ENCODE data around the gene SIM1. TPM values are rescaled to one million over a fixed set of nuclear protein-coding genes. Genes with fewer than 3 reads are reported as not detected.

SIM1 gene
- total RNA-seq, 2 experiments from 2014 or later, result not detected

GRCh38 chr6:100460650-100461204 is 4.0 kb downstream of the SIM1 start:
- Mint-ChIP-seq H3K27ac (no peak overlapping the region), H3K36me3 (ENCODE audit: low read depth) (no peaks in the 10 kb centered on the region), H3K4me1 (ENCODE audit: low read depth) (peaks cover 14% of the 10 kb centered on the region), H3K9me3 (peaks cover 2% of the 10 kb centered on the region), H3K27me3 (peaks cover 71% of the 10 kb centered on the region), H3K4me3 (no peak overlapping the region)
- H3K4me3 ChIP-seq (ENCODE audit: low read length), result no peak overlapping the region
- TF ChIP-seq CTCF (IDR thresholded peaks at IDR 0.05), result no peak
- POLR2A ChIA-PET, result no interaction called here
- no peak for ATAC-seq (ENCODE audit: poor library complexity)
- H3K9me3 ChIP-seq (ENCODE audit: control insufficient read depth in 1 of 2, insufficient read depth in 1 of 2, low read length in 2 of 2), result peaks cover 52 to 58% of the 10 kb centered on the region in 2 experiments
- peaks cover 28% of the 10 kb centered on the region for H3K4me1 ChIP-seq (ENCODE audit: insufficient read depth, low read length)
- no peaks in the 10 kb centered on the region for H3K36me3 ChIP-seq (ENCODE audit: insufficient read depth, low read length)
- H3K27ac ChIP-seq (ENCODE audit: low read depth in 1 of 2, low read length in 2 of 2), result no peak overlapping the region
- CTCF ChIA-PET, result no interaction called here
- intact Hi-C loops (cut with DNase I, micrococcal nuclease), result loop anchor here (10.0 kb wide), 2 partner anchors 846 to 866 kb away; no protein-coding TSS in a partner anchor
- no peak for DNase-seq
- peaks cover 95 to 98% of the 10 kb centered on the region in 2 experiments for H3K27me3 ChIP-seq (ENCODE audit: control insufficient read depth in 1 of 2, insufficient read depth in 2 of 2, low read length in 2 of 2)

DNA sequence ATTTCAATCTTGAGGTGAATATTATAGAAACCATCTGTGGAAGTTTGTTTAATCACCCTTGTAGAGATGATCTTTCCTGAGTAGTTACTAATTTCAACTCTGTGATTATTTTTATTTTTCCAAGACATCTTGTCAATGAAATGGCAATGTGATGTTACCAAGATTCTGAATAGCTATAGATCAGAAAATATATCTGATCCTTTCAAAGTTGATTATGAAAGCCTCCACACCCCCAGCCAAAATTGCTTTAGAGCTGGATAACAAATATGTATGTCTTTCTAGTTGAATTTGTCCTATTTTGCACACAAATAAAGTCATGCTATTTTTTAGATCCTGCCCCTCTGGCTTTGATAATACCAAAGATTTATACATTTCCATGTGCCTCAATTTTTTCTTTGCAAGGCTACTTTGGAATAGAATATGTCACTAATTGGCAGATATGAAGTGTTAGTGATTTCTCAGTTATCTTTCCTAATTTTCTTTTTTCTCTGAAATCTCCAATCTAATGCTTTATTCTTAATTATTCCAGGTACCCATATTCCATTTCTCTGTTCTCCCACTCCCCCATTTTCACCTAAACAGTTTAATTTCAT is 5.0 kb downstream of the SIM1 start:
- no peak overlapping the region for H3K27ac Mint-ChIP-seq
- no peak for TF ChIP-seq CTCF (IDR thresholded peaks at IDR 0.05)
- ChIA-PET CTCF (no interaction called here), POLR2A (no interaction called here)
- no peak for DNase-seq
- H3K9me3 ChIP-seq (ENCODE audit: control insufficient read depth in 1 of 2, insufficient read depth in 1 of 2, low read length in 2 of 2), result peaks cover 53 to 64% of the 10 kb centered on the region in 2 experiments
- intact Hi-C loops (cut with DNase I, micrococcal nuclease), result loop anchor here (5.0 to 10.0 kb wide), 3 partner anchors 845 to 1627 kb away; partner anchors contain the start of gene POU3F2 (in 1 of the 2)
- H3K4me1 Mint-ChIP-seq (ENCODE audit: low read depth), result peaks cover 7% of the 10 kb centered on the region
- no peaks in the 10 kb centered on the region for H3K36me3 ChIP-seq (ENCODE audit: insufficient read depth, low read length)
- no peak for ATAC-seq (ENCODE audit: poor library complexity)
- no peak overlapping the region for H3K27ac ChIP-seq (ENCODE audit: low read depth in 1 of 2, low read length in 2 of 2)
- no peaks in the 10 kb centered on the region for H3K36me3 Mint-ChIP-seq (ENCODE audit: low read depth)
- peaks cover 95 to 98% of the 10 kb centered on the region in 2 experiments for H3K27me3 ChIP-seq (ENCODE audit: control insufficient read depth in 1 of 2, insufficient read depth in 2 of 2, low read length in 2 of 2)
- no peak overlapping the region for H3K4me3 ChIP-seq (ENCODE audit: low read length)
- H3K4me3 Mint-ChIP-seq, result no peak overlapping the region
- peaks cover 20% of the 10 kb centered on the region for H3K4me1 ChIP-seq (ENCODE audit: insufficient read depth, low read length)
- H3K27me3 Mint-ChIP-seq, result peaks cover 61% of the 10 kb centered on the region
- peaks cover 9% of the 10 kb centered on the region for H3K9me3 Mint-ChIP-seq

- Histone ChIP-seq H3K9me3 (ENCODE audit: control insufficient read depth in 1 of 2, insufficient read depth in 1 of 2, low read length in 2 of 2) (peaks cover 49 to 64% of the 10 kb centered on the region in 2 experiments), H3K36me3 (ENCODE audit: insufficient read depth, low read length) (no peaks in the 10 kb centered on the region), H3K4me1 (ENCODE audit: insufficient read depth, low read length) (peaks cover 15% of the 10 kb centered on the region), H3K27me3 (ENCODE audit: control insufficient read depth in 1 of 2, insufficient read depth in 2 of 2, low read length in 2 of 2) (peaks cover 95 to 99% of the 10 kb centered on the region in 2 experiments), H3K27ac (ENCODE audit: low read depth in 1 of 2, low read length in 2 of 2) (no peak overlapping the region), H3K4me3 (ENCODE audit: low read length) (no peak overlapping the region)
- no peak for TF ChIP-seq CTCF (IDR thresholded peaks at IDR 0.05)
- peaks cover 9% of the 10 kb centered on the region for H3K9me3 Mint-ChIP-seq
- no peaks in the 10 kb centered on the region for H3K36me3 Mint-ChIP-seq (ENCODE audit: low read depth)
- intact Hi-C loops (cut with DNase I, micrococcal nuclease), result loop anchor here in 1 of 2 experiments (5.0 kb wide), 1 partner anchor 1627 kb away; the partner anchor contains the start of gene POU3F2
- ChIA-PET CTCF (no interaction called here), POLR2A (no interaction called here)
- DNase-seq (no peak), ATAC-seq (ENCODE audit: poor library complexity) (no peak)
- peaks cover 56% of the 10 kb centered on the region for H3K27me3 Mint-ChIP-seq
- H3K27ac Mint-ChIP-seq, result no peak overlapping the region
- H3K4me1 Mint-ChIP-seq (ENCODE audit: low read depth), result peaks cover 7% of the 10 kb centered on the region
- H3K4me3 Mint-ChIP-seq, result no peak overlapping the region
Observed at GRCh38 chr6:100458841-100459591, 5.7 kb downstream of the SIM1 start.
